A673 (cell line): ENCODE measurements around the gene C5.

Source experiments
- EZH2 ChIP-seq: fragments of 200-600 bp; sonication (generic); IDR thresholded peaks from 2 replicates; pipeline ENCODE4 v1.6.1; 2017; ENCODE audit warnings: borderline replicate concordance, low read depth, mild to moderate bottlenecking, mixed read lengths, antibody characterized with exemption, low read length; ENCODE audit not compliant: poor library complexity, severe bottlenecking
- TF ChIP-seq, protein P1 (sequence below): fragments of 300-800, 200-600 bp; sonication (generic); conservative IDR thresholded peaks from 2 replicates; pipeline ENCODE4 v1.5.1; 2017; ENCODE audit warnings: low read depth, mild to moderate bottlenecking, antibody characterized with exemption, low read length, moderate library complexity, mixed read lengths

DNA sequence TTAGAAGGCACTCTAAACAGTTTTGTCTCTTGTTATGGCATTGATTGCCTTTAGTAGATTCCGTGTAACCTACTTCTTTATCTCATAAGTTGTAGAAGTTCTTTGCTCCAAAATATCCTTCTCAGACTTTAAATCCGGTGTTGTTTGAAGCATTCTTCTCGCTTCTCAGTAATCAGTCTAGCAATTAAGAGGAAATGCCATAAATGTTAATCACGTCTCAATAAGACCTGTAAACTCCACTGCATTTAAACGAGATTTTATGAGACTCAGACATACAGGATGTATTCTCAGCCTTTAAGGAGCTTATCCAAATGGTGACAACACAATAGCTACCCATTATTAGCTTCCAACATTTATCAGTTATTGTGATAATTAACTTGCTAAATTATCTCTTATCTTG, 7.7 kb upstream of the C5 start:
- TF ChIP-seq, protein P1, sequence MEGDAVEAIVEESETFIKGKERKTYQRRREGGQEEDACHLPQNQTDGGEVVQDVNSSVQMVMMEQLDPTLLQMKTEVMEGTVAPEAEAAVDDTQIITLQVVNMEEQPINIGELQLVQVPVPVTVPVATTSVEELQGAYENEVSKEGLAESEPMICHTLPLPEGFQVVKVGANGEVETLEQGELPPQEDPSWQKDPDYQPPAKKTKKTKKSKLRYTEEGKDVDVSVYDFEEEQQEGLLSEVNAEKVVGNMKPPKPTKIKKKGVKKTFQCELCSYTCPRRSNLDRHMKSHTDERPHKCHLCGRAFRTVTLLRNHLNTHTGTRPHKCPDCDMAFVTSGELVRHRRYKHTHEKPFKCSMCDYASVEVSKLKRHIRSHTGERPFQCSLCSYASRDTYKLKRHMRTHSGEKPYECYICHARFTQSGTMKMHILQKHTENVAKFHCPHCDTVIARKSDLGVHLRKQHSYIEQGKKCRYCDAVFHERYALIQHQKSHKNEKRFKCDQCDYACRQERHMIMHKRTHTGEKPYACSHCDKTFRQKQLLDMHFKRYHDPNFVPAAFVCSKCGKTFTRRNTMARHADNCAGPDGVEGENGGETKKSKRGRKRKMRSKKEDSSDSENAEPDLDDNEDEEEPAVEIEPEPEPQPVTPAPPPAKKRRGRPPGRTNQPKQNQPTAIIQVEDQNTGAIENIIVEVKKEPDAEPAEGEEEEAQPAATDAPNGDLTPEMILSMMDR, result no peak
- no peak for TF ChIP-seq EZH2
